Progenitor cell of endocrine pancreas (in vitro differentiated cells): Measurements from ENCODE around the gene LPCAT4. TPM values are rescaled to one million over a fixed set of nuclear protein-coding genes. Genes with fewer than 3 reads are reported as not detected.
A peak's percentile ranks its signal among the peaks of the same experiment; 100 is the strongest.

Experiments
- DNase-seq: peaks from one replicate; pipeline ENCODE4 v3.0.0; 2021; ENCODE audit warnings: low spot score; ENCODE audit not compliant: unreplicated experiment
- H3K27ac Mint-ChIP-seq: 2 replicates; pipeline ENCODE4 v1.8.0; 2021; ENCODE audit warnings: mild to moderate bottlenecking, moderate library complexity, mixed read lengths
- H3K27me3 Mint-ChIP-seq: 2 replicates; pipeline ENCODE4 v1.8.0; 2021; ENCODE audit warnings: mixed read lengths
- H3K36me3 Mint-ChIP-seq: 2 replicates; pipeline ENCODE4 v1.8.0; 2022; ENCODE audit warnings: mixed read lengths; ENCODE audit not compliant: insufficient read depth
- H3K4me1 Mint-ChIP-seq: 2 replicates; pipeline ENCODE4 v1.8.0; 2021; ENCODE audit warnings: low read depth, mixed read lengths
- H3K4me3 Mint-ChIP-seq: 2 replicates; pipeline ENCODE4 v1.8.0; 2021; ENCODE audit warnings: low read depth, mild to moderate bottlenecking, moderate library complexity, mixed read lengths
- H3K9me3 Mint-ChIP-seq: 2 replicates; pipeline ENCODE4 v1.8.0; 2021; ENCODE audit warnings: low read depth, mixed read lengths
- total RNA-seq: library from RNA; stranded (reverse); gene quantifications from 2 replicates; pipeline ENCODE4 v1.2.1, GENCODE V29; 2021
- TF ChIP-seq, protein P1 (sequence below): fragments of 200-600 bp; sonication (generic); IDR thresholded peaks from one replicate; pipeline ENCODE4 v1.5.0; 2021; ENCODE audit warnings: antibody characterized with exemption, mild to moderate bottlenecking; ENCODE audit not compliant: unreplicated experiment

Gene LPCAT4
- total RNA-seq, 1 donor from 2014 or later, result 65.7 TPM

DNA sequence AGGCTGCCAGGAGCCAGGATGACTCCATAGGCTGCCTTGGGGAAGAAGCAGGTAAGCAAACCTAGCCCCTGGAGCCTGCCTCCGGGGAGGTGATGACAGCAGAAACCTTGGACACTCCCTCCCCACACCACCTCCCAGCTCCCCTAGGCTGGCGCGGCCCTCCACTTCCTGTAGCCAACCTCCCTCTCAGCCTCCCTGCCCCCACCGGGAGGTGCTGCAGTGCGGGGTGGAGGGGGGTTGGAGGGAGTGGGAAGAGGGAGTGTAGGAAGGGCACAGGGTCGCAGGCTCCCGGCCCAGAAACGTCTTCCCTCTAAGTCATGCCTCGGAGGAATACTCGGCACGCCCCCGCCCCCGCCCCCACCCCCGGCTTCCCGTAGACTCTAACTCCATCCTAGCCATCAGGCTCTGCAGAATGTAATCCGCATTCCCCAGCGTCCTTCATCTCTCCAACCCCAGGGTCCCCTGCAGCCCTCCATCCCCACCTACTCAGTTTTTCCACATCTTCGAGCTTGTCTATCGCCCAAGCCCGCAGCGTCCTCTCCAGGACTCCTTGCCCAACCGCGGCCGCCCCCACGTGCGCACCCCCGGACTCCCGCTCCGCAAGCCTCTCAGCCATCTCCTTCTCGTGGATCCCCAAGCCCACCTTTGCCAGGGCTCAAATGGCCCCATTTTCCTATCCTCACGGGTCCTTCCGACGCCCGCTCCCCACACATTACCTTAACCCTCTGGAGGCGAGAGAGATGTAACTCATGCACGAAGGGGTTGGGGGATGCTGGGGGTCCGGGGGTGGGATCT is 528 bp downstream of the LPCAT4 start:
- peaks cover 2% of the 10 kb centered on the region for H3K36me3 Mint-ChIP-seq
- peak overlapping the region; percentile 91 for H3K27ac Mint-ChIP-seq
- peaks cover 14% of the 10 kb centered on the region for H3K4me1 Mint-ChIP-seq
- peak; percentile 59 for DNase-seq
- no peaks in the 10 kb centered on the region for H3K9me3 Mint-ChIP-seq
- TF ChIP-seq, protein P1, sequence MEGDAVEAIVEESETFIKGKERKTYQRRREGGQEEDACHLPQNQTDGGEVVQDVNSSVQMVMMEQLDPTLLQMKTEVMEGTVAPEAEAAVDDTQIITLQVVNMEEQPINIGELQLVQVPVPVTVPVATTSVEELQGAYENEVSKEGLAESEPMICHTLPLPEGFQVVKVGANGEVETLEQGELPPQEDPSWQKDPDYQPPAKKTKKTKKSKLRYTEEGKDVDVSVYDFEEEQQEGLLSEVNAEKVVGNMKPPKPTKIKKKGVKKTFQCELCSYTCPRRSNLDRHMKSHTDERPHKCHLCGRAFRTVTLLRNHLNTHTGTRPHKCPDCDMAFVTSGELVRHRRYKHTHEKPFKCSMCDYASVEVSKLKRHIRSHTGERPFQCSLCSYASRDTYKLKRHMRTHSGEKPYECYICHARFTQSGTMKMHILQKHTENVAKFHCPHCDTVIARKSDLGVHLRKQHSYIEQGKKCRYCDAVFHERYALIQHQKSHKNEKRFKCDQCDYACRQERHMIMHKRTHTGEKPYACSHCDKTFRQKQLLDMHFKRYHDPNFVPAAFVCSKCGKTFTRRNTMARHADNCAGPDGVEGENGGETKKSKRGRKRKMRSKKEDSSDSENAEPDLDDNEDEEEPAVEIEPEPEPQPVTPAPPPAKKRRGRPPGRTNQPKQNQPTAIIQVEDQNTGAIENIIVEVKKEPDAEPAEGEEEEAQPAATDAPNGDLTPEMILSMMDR, result no peak
- H3K27me3 Mint-ChIP-seq, result no peaks in the 10 kb centered on the region
- H3K4me3 Mint-ChIP-seq, result peak overlapping the region; percentile 89

DNA sequence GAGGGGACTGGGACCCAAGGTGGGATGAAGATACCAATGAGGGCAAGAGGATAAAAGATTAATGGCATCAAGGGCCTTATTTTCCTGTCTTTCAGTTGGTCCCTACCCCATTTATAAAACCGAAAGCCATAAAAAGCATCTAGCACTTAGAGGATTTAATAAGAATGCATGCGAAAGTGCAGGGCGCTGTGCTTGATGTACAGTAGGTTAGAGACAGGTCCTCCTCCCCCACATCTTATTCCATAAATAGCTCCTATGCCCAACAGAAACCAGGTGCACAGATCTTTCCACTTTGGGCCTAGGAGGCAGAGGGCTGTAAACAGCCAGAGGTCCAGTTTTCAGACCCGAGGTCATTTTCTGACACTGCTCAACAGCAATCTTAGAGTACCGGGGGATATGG is 1.2 kb downstream of the LPCAT4 start:
- no peaks in the 10 kb centered on the region for H3K9me3 Mint-ChIP-seq
- TF ChIP-seq, protein P1, result no peak

DNA sequence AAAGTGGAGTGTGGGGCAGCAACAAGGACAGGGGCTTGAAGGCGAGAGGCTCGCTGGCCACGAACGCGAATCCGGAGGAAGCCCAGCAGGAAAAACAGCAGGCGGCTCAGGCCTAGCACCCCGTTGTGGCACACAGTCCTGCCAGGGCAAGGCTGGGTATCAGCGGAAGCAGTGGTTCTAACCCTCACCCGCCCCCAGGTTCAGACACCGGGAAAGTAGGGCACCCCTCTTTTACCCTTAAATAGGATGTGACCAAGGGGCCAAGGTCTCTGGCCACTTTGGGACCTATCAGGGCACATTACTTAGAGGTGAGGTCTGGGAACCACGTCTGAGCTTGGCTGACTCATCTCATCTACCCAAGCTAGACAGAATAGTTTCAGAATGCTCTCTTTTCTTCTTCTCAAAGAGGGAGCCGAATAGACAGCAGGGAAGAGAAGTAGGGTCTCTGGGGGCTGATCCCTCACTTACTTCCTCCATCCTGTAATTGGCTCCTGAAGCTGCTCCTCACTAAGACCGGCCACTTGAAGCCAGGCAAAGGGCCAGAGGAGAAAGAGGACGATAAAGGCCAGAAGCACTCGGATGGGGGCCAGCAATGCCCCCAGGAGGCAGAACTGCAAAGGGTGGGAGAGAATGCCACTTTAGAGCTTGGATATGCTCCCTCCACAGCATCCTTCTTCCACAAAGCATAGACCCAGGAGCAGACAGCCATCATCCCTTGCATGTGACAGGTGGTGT is 1.7 kb downstream of the LPCAT4 start:
- DNase-seq, result no peak
- H3K4me1 Mint-ChIP-seq, result peaks cover 14% of the 10 kb centered on the region
- H3K9me3 Mint-ChIP-seq, result no peaks in the 10 kb centered on the region
- H3K27ac Mint-ChIP-seq, result no peak overlapping the region
- TF ChIP-seq, protein P1, result no peak
- H3K36me3 Mint-ChIP-seq, result peaks cover 2% of the 10 kb centered on the region
- H3K27me3 Mint-ChIP-seq, result no peaks in the 10 kb centered on the region
- H3K4me3 Mint-ChIP-seq, result peak overlapping the region; percentile 89

More for the DNA sequence above, 1.2 kb downstream of the LPCAT4 start:
- Mint-ChIP-seq H3K36me3 (peaks cover 2% of the 10 kb centered on the region), H3K4me1 (peaks cover 14% of the 10 kb centered on the region), H3K27me3 (no peaks in the 10 kb centered on the region), H3K4me3 (peak overlapping the region; percentile 89), H3K27ac (peak overlapping the region; percentile 91)
- no peak for DNase-seq

DNA sequence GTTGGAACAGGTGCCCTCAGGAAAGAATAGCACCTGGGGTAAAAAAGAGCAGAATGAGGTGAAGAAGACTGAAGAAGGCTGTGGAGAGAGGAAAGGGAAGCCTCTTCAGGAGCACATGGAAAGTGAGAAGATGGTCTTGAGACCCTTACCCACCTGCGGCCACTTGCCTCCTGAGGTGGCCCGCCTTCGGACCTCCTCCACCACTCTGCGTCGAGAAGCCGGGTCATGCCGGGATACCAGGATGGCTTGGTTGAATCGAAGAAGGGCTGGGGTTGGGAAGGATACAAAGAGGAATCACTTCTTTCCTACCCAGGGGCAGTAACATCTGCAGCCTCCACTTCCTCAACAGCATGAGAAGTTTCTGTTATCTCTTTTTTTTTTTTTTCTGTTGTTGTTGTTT is 3.0 kb downstream of the LPCAT4 start:
- no peak overlapping the region for H3K27ac Mint-ChIP-seq
- no peaks in the 10 kb centered on the region for H3K9me3 Mint-ChIP-seq
- no peak overlapping the region for H3K4me3 Mint-ChIP-seq
- peaks cover 6% of the 10 kb centered on the region for H3K36me3 Mint-ChIP-seq
- DNase-seq, result no peak
- H3K4me1 Mint-ChIP-seq, result peaks cover 14% of the 10 kb centered on the region
- no peaks in the 10 kb centered on the region for H3K27me3 Mint-ChIP-seq
- TF ChIP-seq, protein P1, result no peak

DNA sequence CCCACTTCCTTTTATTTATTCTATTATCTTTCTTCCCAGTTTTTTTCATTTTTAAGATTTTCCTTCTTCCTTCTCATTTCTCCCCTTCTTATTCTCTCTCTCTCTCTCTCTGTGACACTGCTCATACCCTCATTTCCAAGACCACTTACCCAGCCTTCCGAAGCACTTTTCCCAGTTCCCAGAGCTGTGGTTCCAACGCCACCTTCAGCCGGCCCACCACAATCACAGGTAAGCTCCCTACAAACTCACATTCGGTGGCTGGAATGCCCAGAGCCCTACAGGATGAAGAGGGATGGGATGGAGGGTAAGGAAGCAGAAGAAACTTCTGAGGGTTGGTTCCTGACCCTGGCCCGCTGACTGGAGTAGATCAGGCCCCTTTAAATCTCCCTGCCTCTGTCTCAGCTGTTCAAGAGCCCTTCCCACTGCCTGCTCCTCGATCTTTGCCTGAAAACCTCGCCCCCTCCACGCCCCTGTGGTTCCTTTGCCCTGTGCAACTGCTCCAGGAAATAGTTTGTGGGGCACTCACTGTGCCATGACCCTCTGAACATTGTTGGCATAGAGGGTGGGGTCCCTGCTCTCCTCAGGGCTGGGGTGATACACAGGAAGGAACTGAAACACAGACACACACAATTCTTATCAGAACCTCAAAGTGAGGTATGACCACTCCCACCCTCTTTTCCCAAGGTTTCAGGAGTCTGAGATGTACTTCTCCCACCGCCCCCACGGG is 4.8 kb downstream of the LPCAT4 start:
- no peak overlapping the region for H3K4me3 Mint-ChIP-seq
- no peak for DNase-seq
- TF ChIP-seq, protein P1, result no peak
- H3K4me1 Mint-ChIP-seq, result peaks cover 9% of the 10 kb centered on the region
- H3K36me3 Mint-ChIP-seq, result peaks cover 12% of the 10 kb centered on the region
- H3K9me3 Mint-ChIP-seq, result no peaks in the 10 kb centered on the region
- H3K27me3 Mint-ChIP-seq, result no peaks in the 10 kb centered on the region
- no peak overlapping the region for H3K27ac Mint-ChIP-seq
